PFSK-1 (cell line): Measurements from ENCODE around the gene CPLX4.

Experiments
- POLR2AphosphoS5 ChIP-seq: IDR thresholded peaks from 2 replicates; pipeline ENCODE4 v1.6.1; 2012; ENCODE audit warnings: low read depth, mild to moderate bottlenecking, control low read depth, low read length, moderate library complexity
- REST ChIP-seq, 2 experiments: IDR thresholded peaks; 2 replicates each; pipeline versions ENCODE4 v1.6.1 to v1.8.0; 2011 to 2012; ENCODE audit warnings: low read depth in 2 of 2, low read length in 2 of 2, control low read depth in 1 of 2, inconsistent platforms in 1 of 2, mild to moderate bottlenecking in 1 of 2, moderate library complexity in 1 of 2; ENCODE audit not compliant: insufficient read depth in 1 of 2
- TAF1 ChIP-seq: IDR thresholded peaks from 2 replicates; pipeline ENCODE4 v1.6.1; 2012; ENCODE audit warnings: low read length, control low read depth, borderline replicate concordance; ENCODE audit not compliant: insufficient read depth

- no peak for TF ChIP-seq POLR2AphosphoS5
- no peak for TF ChIP-seq TAF1
- TF ChIP-seq REST (IDR thresholded peaks at IDR 0.05; ENCODE audit: insufficient read depth in 1 of 2, low read depth in 2 of 2, low read length in 2 of 2): no peak
Measured at GRCh38 chr18:59263661-59264060, 54.8 kb downstream of the CPLX4 start.
